Measurements from ENCODE around the gene ATOSA.

DNA sequence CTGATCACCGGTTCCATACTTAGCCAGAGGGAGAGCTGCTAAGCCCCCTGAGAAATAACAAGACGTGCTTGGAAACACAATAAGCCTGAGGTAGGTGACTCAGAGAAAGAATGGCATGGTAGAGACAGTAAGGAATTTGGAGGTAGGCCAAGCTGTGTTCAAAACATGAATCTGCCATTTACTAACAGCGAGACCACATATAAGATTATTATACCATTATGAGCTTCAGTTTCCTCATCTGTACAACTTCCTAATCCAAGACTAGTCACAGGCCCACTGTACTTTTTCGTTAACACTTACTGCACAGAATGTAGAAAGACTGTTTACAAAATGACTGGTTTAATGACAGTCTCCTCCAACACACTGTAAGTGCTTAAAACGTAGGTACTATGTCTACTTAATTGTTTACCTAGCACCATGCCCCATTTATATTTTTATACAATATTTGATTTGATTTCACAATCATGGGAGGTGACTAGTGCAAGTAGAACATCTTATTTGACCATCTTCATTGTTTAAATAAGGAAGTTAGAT is 25.7 kb downstream of the ATOSA start:
- no peak for TF ChIP-seq NFATC3 (CRISPR knock-in tag; IDR thresholded peaks at IDR 0.05)
- TF ChIP-seq TCF12 (IDR thresholded peaks at IDR 0.05): no peak
- TF ChIP-seq TCF12 (CRISPR knock-in tag; IDR thresholded peaks at IDR 0.05): no peak
- no peak for TF ChIP-seq ZNF33B (CRISPR knock-in tag; IDR thresholded peaks at IDR 0.05)
- TF ChIP-seq DNMT3B (CRISPR knock-in tag; conservative IDR thresholded peaks at IDR 0.05): no peak
- TF ChIP-seq PHF8 (CRISPR knock-in tag; IDR thresholded peaks at IDR 0.05): no peak
- TF ChIP-seq ASH2L (IDR thresholded peaks at IDR 0.05; ENCODE audit: insufficient read length, low read depth, low read length): no peak
- TF ChIP-seq ELF4 (CRISPR knock-in tag; IDR thresholded peaks at IDR 0.05; ENCODE audit: borderline replicate concordance): no peak
- TF ChIP-seq, protein P1, sequence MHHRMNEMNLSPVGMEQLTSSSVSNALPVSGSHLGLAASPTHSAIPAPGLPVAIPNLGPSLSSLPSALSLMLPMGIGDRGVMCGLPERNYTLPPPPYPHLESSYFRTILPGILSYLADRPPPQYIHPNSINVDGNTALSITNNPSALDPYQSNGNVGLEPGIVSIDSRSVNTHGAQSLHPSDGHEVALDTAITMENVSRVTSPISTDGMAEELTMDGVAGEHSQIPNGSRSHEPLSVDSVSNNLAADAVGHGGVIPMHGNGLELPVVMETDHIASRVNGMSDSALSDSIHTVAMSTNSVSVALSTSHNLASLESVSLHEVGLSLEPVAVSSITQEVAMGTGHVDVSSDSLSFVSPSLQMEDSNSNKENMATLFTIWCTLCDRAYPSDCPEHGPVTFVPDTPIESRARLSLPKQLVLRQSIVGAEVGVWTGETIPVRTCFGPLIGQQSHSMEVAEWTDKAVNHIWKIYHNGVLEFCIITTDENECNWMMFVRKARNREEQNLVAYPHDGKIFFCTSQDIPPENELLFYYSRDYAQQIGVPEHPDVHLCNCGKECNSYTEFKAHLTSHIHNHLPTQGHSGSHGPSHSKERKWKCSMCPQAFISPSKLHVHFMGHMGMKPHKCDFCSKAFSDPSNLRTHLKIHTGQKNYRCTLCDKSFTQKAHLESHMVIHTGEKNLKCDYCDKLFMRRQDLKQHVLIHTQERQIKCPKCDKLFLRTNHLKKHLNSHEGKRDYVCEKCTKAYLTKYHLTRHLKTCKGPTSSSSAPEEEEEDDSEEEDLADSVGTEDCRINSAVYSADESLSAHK (CRISPR knock-in tag; IDR thresholded peaks at IDR 0.05; ENCODE audit: borderline replicate concordance): no peak
- no peak for TF ChIP-seq ZSCAN25 (CRISPR knock-in tag; IDR thresholded peaks at IDR 0.05)
- TF ChIP-seq, protein P2, sequence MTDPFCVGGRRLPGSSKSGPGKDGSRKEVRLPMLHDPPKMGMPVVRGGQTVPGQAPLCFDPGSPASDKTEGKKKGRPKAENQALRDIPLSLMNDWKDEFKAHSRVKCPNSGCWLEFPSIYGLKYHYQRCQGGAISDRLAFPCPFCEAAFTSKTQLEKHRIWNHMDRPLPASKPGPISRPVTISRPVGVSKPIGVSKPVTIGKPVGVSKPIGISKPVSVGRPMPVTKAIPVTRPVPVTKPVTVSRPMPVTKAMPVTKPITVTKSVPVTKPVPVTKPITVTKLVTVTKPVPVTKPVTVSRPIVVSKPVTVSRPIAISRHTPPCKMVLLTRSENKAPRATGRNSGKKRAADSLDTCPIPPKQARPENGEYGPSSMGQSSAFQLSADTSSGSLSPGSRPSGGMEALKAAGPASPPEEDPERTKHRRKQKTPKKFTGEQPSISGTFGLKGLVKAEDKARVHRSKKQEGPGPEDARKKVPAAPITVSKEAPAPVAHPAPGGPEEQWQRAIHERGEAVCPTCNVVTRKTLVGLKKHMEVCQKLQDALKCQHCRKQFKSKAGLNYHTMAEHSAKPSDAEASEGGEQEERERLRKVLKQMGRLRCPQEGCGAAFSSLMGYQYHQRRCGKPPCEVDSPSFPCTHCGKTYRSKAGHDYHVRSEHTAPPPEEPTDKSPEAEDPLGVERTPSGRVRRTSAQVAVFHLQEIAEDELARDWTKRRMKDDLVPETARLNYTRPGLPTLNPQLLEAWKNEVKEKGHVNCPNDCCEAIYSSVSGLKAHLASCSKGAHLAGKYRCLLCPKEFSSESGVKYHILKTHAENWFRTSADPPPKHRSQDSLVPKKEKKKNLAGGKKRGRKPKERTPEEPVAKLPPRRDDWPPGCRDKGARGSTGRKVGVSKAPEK (CRISPR knock-in tag; IDR thresholded peaks at IDR 0.05; ENCODE audit: borderline replicate concordance): no peak
- no peak for TF ChIP-seq HNRNPK (IDR thresholded peaks at IDR 0.05; ENCODE audit: low read depth, low read length, poor library complexity, severe bottlenecking)
- TF ChIP-seq, protein P3, sequence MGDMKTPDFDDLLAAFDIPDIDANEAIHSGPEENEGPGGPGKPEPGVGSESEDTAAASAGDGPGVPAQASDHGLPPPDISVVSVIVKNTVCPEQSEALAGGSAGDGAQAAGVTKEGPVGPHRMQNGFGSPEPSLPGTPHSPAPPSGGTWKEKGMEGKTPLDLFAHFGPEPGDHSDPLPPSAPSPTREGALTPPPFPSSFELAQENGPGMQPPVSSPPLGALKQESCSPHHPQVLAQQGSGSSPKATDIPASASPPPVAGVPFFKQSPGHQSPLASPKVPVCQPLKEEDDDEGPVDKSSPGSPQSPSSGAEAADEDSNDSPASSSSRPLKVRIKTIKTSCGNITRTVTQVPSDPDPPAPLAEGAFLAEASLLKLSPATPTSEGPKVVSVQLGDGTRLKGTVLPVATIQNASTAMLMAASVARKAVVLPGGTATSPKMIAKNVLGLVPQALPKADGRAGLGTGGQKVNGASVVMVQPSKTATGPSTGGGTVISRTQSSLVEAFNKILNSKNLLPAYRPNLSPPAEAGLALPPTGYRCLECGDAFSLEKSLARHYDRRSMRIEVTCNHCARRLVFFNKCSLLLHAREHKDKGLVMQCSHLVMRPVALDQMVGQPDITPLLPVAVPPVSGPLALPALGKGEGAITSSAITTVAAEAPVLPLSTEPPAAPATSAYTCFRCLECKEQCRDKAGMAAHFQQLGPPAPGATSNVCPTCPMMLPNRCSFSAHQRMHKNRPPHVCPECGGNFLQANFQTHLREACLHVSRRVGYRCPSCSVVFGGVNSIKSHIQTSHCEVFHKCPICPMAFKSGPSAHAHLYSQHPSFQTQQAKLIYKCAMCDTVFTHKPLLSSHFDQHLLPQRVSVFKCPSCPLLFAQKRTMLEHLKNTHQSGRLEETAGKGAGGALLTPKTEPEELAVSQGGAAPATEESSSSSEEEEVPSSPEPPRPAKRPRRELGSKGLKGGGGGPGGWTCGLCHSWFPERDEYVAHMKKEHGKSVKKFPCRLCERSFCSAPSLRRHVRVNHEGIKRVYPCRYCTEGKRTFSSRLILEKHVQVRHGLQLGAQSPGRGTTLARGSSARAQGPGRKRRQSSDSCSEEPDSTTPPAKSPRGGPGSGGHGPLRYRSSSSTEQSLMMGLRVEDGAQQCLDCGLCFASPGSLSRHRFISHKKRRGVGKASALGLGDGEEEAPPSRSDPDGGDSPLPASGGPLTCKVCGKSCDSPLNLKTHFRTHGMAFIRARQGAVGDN (CRISPR knock-in tag; IDR thresholded peaks at IDR 0.05): no peak
- no peak for TF ChIP-seq EZH2 (conservative IDR thresholded peaks at IDR 0.05; ENCODE audit: low read depth, low read length)
- TF ChIP-seq TCF7L2 (IDR thresholded peaks at IDR 0.05; ENCODE audit: low read depth, low read length): no peak

Data from HepG2 (cell line).